Neural progenitor cell (in vitro differentiated cells): ENCODE data around the gene FAM219B. TPM values are rescaled to one million over a fixed set of nuclear protein-coding genes. Genes with fewer than 3 reads are reported as not detected.

Experiments used
- DNase-seq: peaks from one replicate; pipeline ENCODE4 v3.0.0-alpha.2; 2016; ENCODE audit warnings: low spot score
- H2AFZ ChIP-seq: fragments of 200-600 bp; sonication (generic); replicated peaks from 2 replicates; pipeline ENCODE4 v1.6.1; 2016; ENCODE audit warnings: antibody characterized with exemption
- H3F3A ChIP-seq: fragments of 200-600 bp; sonication (generic); 2 replicates; pipeline ENCODE4 v1.6.1; 2016; ENCODE audit warnings: antibody characterized with exemption, low read depth
- H3K27ac ChIP-seq: fragments of 200-600 bp; sonication (generic); 2 replicates; pipeline ENCODE4 v1.5.1; 2016; ENCODE audit warnings: mild to moderate bottlenecking
- H3K27me3 ChIP-seq: fragments of 200-600 bp; sonication (generic); 2 replicates; pipeline ENCODE4 v1.6.1; 2016; ENCODE audit warnings: mild to moderate bottlenecking, moderate library complexity
- H3K36me3 ChIP-seq: fragments of 200-600 bp; sonication (generic); 2 replicates; pipeline ENCODE4 v1.5.1; 2016
- H3K4me1 ChIP-seq: fragments of 200-600 bp; sonication (generic); 2 replicates; pipeline ENCODE4 v1.6.1; 2016; ENCODE audit warnings: mixed run types
- H3K4me2 ChIP-seq: fragments of 200-600 bp; sonication (generic); 2 replicates; pipeline ENCODE4 v1.6.1; 2016
- H3K4me3 ChIP-seq: fragments of 200-600 bp; sonication (generic); 2 replicates; pipeline ENCODE4 v1.5.1; 2016
- H3K79me2 ChIP-seq: fragments of 200-600 bp; sonication (generic); 2 replicates; pipeline ENCODE4 v1.6.1; 2016; ENCODE audit warnings: low read depth
- H3K9ac ChIP-seq: fragments of 200-600 bp; sonication (generic); 2 replicates; pipeline ENCODE4 v1.6.1; 2016
- H3K9me3 ChIP-seq: fragments of 200-600 bp; sonication (generic); 2 replicates; pipeline ENCODE4 v1.5.1; 2016; ENCODE audit warnings: low read depth
- H4K20me1 ChIP-seq: fragments of 200-600 bp; sonication (generic); 2 replicates; pipeline ENCODE4 v1.6.1; 2016; ENCODE audit warnings: low read depth
- H3K27ac Mint-ChIP-seq: 3 replicates; pipeline ENCODE4 v1.8.0; 2021; ENCODE audit warnings: mixed read lengths
- H3K27me3 Mint-ChIP-seq: 2 replicates; pipeline ENCODE4 v1.8.0; 2022; ENCODE audit warnings: low read depth, mild to moderate bottlenecking, inconsistent platforms, moderate library complexity, mixed read lengths; ENCODE audit not compliant: insufficient read depth
- H3K36me3 Mint-ChIP-seq: 3 replicates; pipeline ENCODE4 v1.8.0; 2021; ENCODE audit warnings: mixed read lengths
- H3K4me1 Mint-ChIP-seq: 3 replicates; pipeline ENCODE4 v1.8.0; 2021; ENCODE audit warnings: mixed read lengths
- H3K4me3 Mint-ChIP-seq: 3 replicates; pipeline ENCODE4 v1.8.0; 2021; ENCODE audit warnings: mild to moderate bottlenecking, moderate library complexity, mixed read lengths
- H3K9me3 Mint-ChIP-seq: 3 replicates; pipeline ENCODE4 v1.8.0; 2020; ENCODE audit warnings: mixed read lengths
- EZH2 ChIP-seq: fragments of 200-600 bp; sonication (generic); IDR thresholded peaks from 2 replicates; pipeline ENCODE4 v1.6.1; 2017; ENCODE audit warnings: antibody characterized with exemption, mild to moderate bottlenecking, moderate library complexity
- EZH2phosphoT487 ChIP-seq: fragments of 200-600 bp; sonication (generic); IDR thresholded peaks from 2 replicates; pipeline ENCODE4 v1.6.1; 2017; ENCODE audit warnings: antibody characterized with exemption
- total RNA-seq: library from RNA; depleted of rRNA; stranded (reverse); fragments of >200 nt; gene quantifications from 2 replicates; pipeline ENCODE4 v1.2.3, GENCODE V29; 2015; ENCODE audit warnings: low replicate concordance
- TF ChIP-seq, protein P1 (sequence below): fragments of 200-600 bp; sonication (generic); IDR thresholded peaks from 2 replicates; pipeline ENCODE4 v1.5.1; 2017; ENCODE audit warnings: antibody characterized with exemption, mild to moderate bottlenecking

FAM219B gene
- total RNA-seq, 1 donor from 2014 or later: 120 TPM

DNA sequence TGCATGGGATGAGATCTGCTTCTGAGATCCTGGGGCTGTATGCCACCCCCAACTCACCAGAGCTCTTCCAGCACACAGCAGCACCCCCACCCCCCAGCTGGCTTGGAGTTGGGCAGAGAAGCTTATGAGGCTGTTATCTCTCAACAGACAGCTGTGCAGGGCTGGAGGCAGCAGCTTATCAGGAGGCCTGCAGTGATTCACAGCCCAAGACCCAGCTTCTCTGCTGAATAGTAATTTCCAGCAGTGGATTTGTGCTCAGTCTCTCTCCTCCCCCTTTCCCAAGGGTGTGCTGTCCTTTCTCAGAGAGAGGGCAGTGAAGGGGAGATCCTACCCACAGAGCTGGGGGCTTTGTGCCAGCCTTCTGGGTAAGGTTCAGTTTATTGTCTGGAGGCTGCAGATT lies 47.9 kb upstream of the FAM219B start:
- Histone ChIP-seq H4K20me1 (peaks cover 11% of the 10 kb centered on the region), H3F3A (peaks cover 40% of the 10 kb centered on the region), H3K9me3 (no peaks in the 10 kb centered on the region), H2AFZ (no peak overlapping the region), H3K79me2 (no peaks in the 10 kb centered on the region), H3K4me2 (peak overlapping the region; percentile 78), H3K36me3 (no peaks in the 10 kb centered on the region), H3K4me3 (peak overlapping the region; percentile 49), H3K27ac (no peak overlapping the region), H3K4me1 (peaks cover 31% of the 10 kb centered on the region), H3K9ac (no peak overlapping the region), H3K27me3 (peaks cover 50% of the 10 kb centered on the region)
- Mint-ChIP-seq H3K27me3 (peaks cover 32% of the 10 kb centered on the region), H3K4me1 (peaks cover 30% of the 10 kb centered on the region), H3K4me3 (peak overlapping the region; percentile 78), H3K9me3 (no peaks in the 10 kb centered on the region), H3K27ac (no peak overlapping the region), H3K36me3 (no peaks in the 10 kb centered on the region)
- peak; percentile 38 for DNase-seq
- TF ChIP-seq, protein P1, sequence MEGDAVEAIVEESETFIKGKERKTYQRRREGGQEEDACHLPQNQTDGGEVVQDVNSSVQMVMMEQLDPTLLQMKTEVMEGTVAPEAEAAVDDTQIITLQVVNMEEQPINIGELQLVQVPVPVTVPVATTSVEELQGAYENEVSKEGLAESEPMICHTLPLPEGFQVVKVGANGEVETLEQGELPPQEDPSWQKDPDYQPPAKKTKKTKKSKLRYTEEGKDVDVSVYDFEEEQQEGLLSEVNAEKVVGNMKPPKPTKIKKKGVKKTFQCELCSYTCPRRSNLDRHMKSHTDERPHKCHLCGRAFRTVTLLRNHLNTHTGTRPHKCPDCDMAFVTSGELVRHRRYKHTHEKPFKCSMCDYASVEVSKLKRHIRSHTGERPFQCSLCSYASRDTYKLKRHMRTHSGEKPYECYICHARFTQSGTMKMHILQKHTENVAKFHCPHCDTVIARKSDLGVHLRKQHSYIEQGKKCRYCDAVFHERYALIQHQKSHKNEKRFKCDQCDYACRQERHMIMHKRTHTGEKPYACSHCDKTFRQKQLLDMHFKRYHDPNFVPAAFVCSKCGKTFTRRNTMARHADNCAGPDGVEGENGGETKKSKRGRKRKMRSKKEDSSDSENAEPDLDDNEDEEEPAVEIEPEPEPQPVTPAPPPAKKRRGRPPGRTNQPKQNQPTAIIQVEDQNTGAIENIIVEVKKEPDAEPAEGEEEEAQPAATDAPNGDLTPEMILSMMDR: no peak
- TF ChIP-seq EZH2 (no peak), EZH2phosphoT487 (no peak)

DNA sequence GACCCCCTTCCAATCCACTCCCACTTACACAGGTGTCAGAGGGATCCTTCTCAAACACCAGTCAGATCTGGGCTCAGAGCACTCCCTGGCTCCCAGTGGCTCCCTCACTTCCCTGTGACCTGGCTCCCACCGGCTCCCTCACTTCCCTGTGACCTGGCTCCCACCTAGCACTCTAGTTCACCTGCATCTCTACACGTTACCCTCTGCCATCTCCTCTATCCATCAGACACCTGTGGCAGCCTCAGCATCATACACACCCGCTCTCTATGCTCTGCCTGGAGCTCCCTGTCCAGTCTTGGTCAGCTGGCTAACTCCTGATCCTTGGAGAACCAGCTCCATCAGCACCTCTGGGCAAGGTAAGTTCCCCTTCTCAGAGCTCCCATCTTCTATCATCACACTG lies 44.4 kb upstream of the FAM219B start:
- Histone ChIP-seq H3K27ac (no peak overlapping the region), H3K4me2 (no peak overlapping the region), H3F3A (peaks cover 13% of the 10 kb centered on the region), H3K79me2 (no peaks in the 10 kb centered on the region), H3K9ac (no peak overlapping the region), H3K4me1 (peaks cover 17% of the 10 kb centered on the region), H4K20me1 (peaks cover 4% of the 10 kb centered on the region), H2AFZ (no peak overlapping the region), H3K9me3 (no peaks in the 10 kb centered on the region), H3K36me3 (no peaks in the 10 kb centered on the region), H3K4me3 (no peak overlapping the region), H3K27me3 (peaks cover 15% of the 10 kb centered on the region)
- Mint-ChIP-seq H3K4me3 (no peak overlapping the region), H3K27me3 (peaks cover 10% of the 10 kb centered on the region), H3K36me3 (no peaks in the 10 kb centered on the region), H3K27ac (no peak overlapping the region), H3K9me3 (no peaks in the 10 kb centered on the region), H3K4me1 (peaks cover 21% of the 10 kb centered on the region)
- TF ChIP-seq EZH2phosphoT487: no peak
- TF ChIP-seq, protein P1: no peak
- no peak for TF ChIP-seq EZH2
- DNase-seq: no peak

GRCh38 chr15:74950078-74950908 lies 43.6 kb upstream of the FAM219B start:
- peaks cover 10% of the 10 kb centered on the region for H3K4me1 ChIP-seq
- H3K4me3 Mint-ChIP-seq: peak overlapping the region; percentile 1
- TF ChIP-seq, protein P1: peak; percentile 99
- TF ChIP-seq EZH2 (no peak), EZH2phosphoT487 (no peak)

More at GRCh38 chr15:74950078-74950908, 43.6 kb upstream of the FAM219B start:
- peak; percentile 81 for DNase-seq
- Histone ChIP-seq H3F3A (peaks cover 10% of the 10 kb centered on the region), H3K27ac (no peak overlapping the region), H3K36me3 (no peaks in the 10 kb centered on the region), H3K79me2 (no peaks in the 10 kb centered on the region), H2AFZ (peak overlapping the region; percentile 36), H4K20me1 (peaks cover 2% of the 10 kb centered on the region), H3K9me3 (no peaks in the 10 kb centered on the region), H3K9ac (no peak overlapping the region), H3K4me3 (no peak overlapping the region), H3K4me2 (no peak overlapping the region), H3K27me3 (peaks cover 8% of the 10 kb centered on the region)
- H3K27ac Mint-ChIP-seq: peak overlapping the region; percentile 3
- peaks cover 18% of the 10 kb centered on the region for H3K4me1 Mint-ChIP-seq
- H3K27me3 Mint-ChIP-seq: peaks cover 4% of the 10 kb centered on the region
- no peaks in the 10 kb centered on the region for H3K9me3 Mint-ChIP-seq
- no peaks in the 10 kb centered on the region for H3K36me3 Mint-ChIP-seq
